ENCODE measurements around the gene EBLN1. TPM values are rescaled to one million over a fixed set of nuclear protein-coding genes. Genes with fewer than 3 reads are reported as not detected.

Gene EBLN1
- total and polyA plus RNA-seq, 2 of the 13 experiments (the other 11 are each of a cell fraction or from before 2014, with no cell fraction given) = not detected

- no peak for TF ChIP-seq ZNF609 (CRISPR knock-in tag; IDR thresholded peaks at IDR 0.05; ENCODE audit: borderline replicate concordance)
- no peak for TF ChIP-seq MIXL1 (CRISPR knock-in tag; IDR thresholded peaks at IDR 0.05)
- TF ChIP-seq ZNF776 (CRISPR knock-in tag; IDR thresholded peaks at IDR 0.05) = no peak
These were observed 43.4 kb downstream of the EBLN1 start (continued) for GRCh38 chr10:22174442-22174841.

- Histone ChIP-seq H3K4me2 (ENCODE audit: low read depth, low read length) (no peak overlapping the region), H3K9me3 (ENCODE audit: low read length) (peaks cover 6% of the 10 kb centered on the region; the same call in 1 of the 2 replicates), H2AFZ (ENCODE audit: low read length) (no peak overlapping the region), H3K27ac (ENCODE audit: extremely low read length, insufficient read depth, low read length) (no peak overlapping the region), H3K4me1 (ENCODE audit: insufficient read depth, low read length) (no peaks in the 10 kb centered on the region), H3K4me3 (replicated peaks in 1 of 3; ENCODE audit: insufficient read depth in 1 of 3, low read depth in 2 of 3, low read length in 3 of 3) (no peak overlapping the region), H3K27me3 (ENCODE audit: control insufficient read depth in 1 of 2, insufficient read depth in 2 of 2, low read length in 2 of 2) (peaks cover 0 to under 1% of the 10 kb centered on the region in 2 experiments; a peak in 1 of 5 replicates), H4K20me1 (ENCODE audit: insufficient read depth, low read length) (no peaks in the 10 kb centered on the region), H3K79me2 (ENCODE audit: insufficient read depth, low read length) (no peaks in the 10 kb centered on the region), H3K36me3 (replicated peaks in 1 of 2; ENCODE audit: control insufficient read depth in 1 of 2, insufficient read depth in 2 of 2, low read length in 2 of 2) (no peaks in the 10 kb centered on the region), H3K9ac (ENCODE audit: insufficient read depth, low read depth, low read length) (no peak overlapping the region)
- 7% methylated on average over 1 of the region's 1 CpG for WGBS (ENCODE audit: low lambda C conversion rate)
- BruUV-seq (replicated peaks) = no TSS peak
- CTCF ChIA-PET (ENCODE audit: low intra/inter-chr PET ratio, low total read pairs) = no interaction called here
- intact Hi-C loops (cut with micrococcal nuclease; ENCODE audit: unreplicated experiment) (no loop called here), in situ Hi-C loops (cut with HindIII; ENCODE audit: extremely low pct_ligation_motif_present, low pct_unique_long_range_greater_than_20kb) (no loop called here)
- ATAC-seq = no peak
- POLR2A ChIA-PET = no interaction called here
- peak; percentile 75 for TF ChIP-seq MAFF (IDR thresholded peaks at IDR 0.05; ENCODE audit: low read depth, low read length)
- no peak for TF ChIP-seq MTA3 (CRISPR knock-in tag; IDR thresholded peaks at IDR 0.05)
- no peak for TF ChIP-seq DDIT3 (CRISPR knock-in tag; IDR thresholded peaks at IDR 0.05)
- TF ChIP-seq FOXJ3 (CRISPR knock-in tag; IDR thresholded peaks at IDR 0.05; ENCODE audit: borderline replicate concordance) = no peak
- no peak for TF ChIP-seq ZBTB14 (CRISPR knock-in tag; IDR thresholded peaks at IDR 0.05)
- no peak for TF ChIP-seq ZNF644 (CRISPR knock-in tag; IDR thresholded peaks at IDR 0.05; ENCODE audit: low read depth)
- peak; percentile 76 to 91 for TF ChIP-seq MAFK (conservative IDR thresholded peaks at IDR 0.05 in 1 of 2, IDR thresholded peaks at IDR 0.05 in 1 of 2; ENCODE audit: low read length in 2 of 2)
- no peak for TF ChIP-seq ZNF784 (CRISPR knock-in tag; IDR thresholded peaks at IDR 0.05; ENCODE audit: borderline replicate concordance)
- DNase-seq (ENCODE audit: low spot score) = no peak
- FAIRE-seq = no peak
These were observed 46.7 kb downstream of the EBLN1 start for GRCh38 chr10:22171131-22171530.
